H1 (cell line): ENCODE results near the gene SOX6. TPM values are rescaled to one million over a fixed set of nuclear protein-coding genes. Genes with fewer than 3 reads are reported as not detected.

Experiments used
- SIN3A ChIP-seq, 2 experiments: IDR thresholded peaks in 1 of 2; conservative IDR thresholded peaks in 1 of 2; 2 replicates each; pipeline ENCODE4 v1.6.1; 2011 to 2012; ENCODE audit warnings: low read length in 2 of 2, improper control_type of control experiment in 1 of 2, low read depth in 1 of 2, mild to moderate bottlenecking in 1 of 2
- USF2 ChIP-seq: IDR thresholded peaks from 2 replicates; pipeline ENCODE4 v1.6.1; 2011; ENCODE audit warnings: low read length, improper control_type of control experiment
- polyA plus RNA-seq, 7 experiments: library from polyadenylated mRNA; depleted of rRNA in 3 of 7; stranded (reverse) in 5 of 7; unstranded in 2 of 7; fragments of >200 nt in 5 of 7; fragments of 200-250 nt in 2 of 7; gene quantifications; 1 replicate in 5 of 7; 2 replicates in 1 of 7; 4 replicates in 1 of 7; pipeline versions ENCODE4 v1.2.1 to v1.2.3, GENCODE V29; 2011 to 2013; ENCODE audit warnings: missing spikeins in 2 of 7, mixed read lengths in 2 of 7
- total RNA-seq: library from RNA; stranded (reverse); fragmentation: NEBNext Ultra II Directional; extraction: Animal tissue kit (Norgen Biotek cat#: 25700); gene quantifications from 2 replicates; pipeline ENCODE4 v1.2.1, GENCODE V29; 2021

Gene SOX6
- total and polyA plus RNA-seq, 2 of the 8 experiments (the other 6 are each of a cell fraction or from before 2014, with no cell fraction given), result 0.09 TPM; not detected in 1

- TF ChIP-seq SIN3A (conservative IDR thresholded peaks at IDR 0.05 in 1 of 2, IDR thresholded peaks at IDR 0.05 in 1 of 2; ENCODE audit: low read depth in 1 of 2, low read length in 2 of 2), result no peak
- no peak for TF ChIP-seq USF2
These were observed 428.5 kb downstream of the SOX6 start (continued) for GRCh38 chr11:15927864-15928217.
